Uterus (tissue), 2 donors: ENCODE results near the gene C2CD2L.
"Not testable (repeated sequence)": the region's sequence is repeated elsewhere in the genome, so short reads cannot be mapped to it uniquely, and the experiment has no call there.

ENCODE experiments used
- CTCF ChIP-seq, 4 experiments: fragments of 200-600 bp in 2 of 4; fragments of 450-650 bp in 2 of 4; sonication (generic) in 2 of 4; IDR thresholded peaks; one replicate each; pipeline ENCODE4 v1.5.1; 2016 to 2019; ENCODE audit warnings: antibody characterized with exemption in 4 of 4, mild to moderate bottlenecking in 2 of 4, moderate library complexity in 1 of 4
- POLR2A ChIP-seq, 2 donors: fragments of 450-650 bp; IDR thresholded peaks; one replicate each; pipeline ENCODE4 v1.6.1; 2016; ENCODE audit warnings: antibody characterized with exemption in 2 of 2, mild to moderate bottlenecking in 1 of 2, moderate library complexity in 1 of 2

DNA sequence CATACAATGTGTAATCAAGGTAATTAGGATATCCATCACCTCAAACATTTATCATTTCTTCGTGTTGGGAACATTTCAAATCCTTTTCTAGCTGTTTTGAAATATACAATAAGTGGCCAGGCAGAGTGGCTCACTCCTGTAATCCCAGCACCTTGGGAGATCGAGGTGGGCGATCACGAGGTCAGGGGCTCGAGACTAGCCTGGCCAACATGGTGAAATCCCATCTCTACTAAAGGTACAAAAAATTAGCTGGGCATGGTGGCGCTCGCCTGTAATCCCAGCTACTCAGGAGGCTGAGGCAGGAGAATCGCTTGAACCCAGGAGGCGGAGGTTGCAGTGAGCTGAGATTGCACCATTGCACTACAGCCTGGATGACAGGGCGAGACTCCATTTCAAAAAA, 32.1 kb downstream of the C2CD2L start:
- TF ChIP-seq CTCF, POLR2A (IDR thresholded peaks at IDR 0.05): not testable (repeated sequence)
